HG02870 (cell line): ENCODE measurements around the gene PGF.

ENCODE experiments used
- ATAC-seq: cut with Tn5 transposase; IDR thresholded peaks from one replicate; pipeline ENCODE4 v1.9.1; 2021; ENCODE audit warnings: mild to moderate bottlenecking, moderate library complexity; ENCODE audit not compliant: unreplicated experiment

The PGF gene

DNA sequence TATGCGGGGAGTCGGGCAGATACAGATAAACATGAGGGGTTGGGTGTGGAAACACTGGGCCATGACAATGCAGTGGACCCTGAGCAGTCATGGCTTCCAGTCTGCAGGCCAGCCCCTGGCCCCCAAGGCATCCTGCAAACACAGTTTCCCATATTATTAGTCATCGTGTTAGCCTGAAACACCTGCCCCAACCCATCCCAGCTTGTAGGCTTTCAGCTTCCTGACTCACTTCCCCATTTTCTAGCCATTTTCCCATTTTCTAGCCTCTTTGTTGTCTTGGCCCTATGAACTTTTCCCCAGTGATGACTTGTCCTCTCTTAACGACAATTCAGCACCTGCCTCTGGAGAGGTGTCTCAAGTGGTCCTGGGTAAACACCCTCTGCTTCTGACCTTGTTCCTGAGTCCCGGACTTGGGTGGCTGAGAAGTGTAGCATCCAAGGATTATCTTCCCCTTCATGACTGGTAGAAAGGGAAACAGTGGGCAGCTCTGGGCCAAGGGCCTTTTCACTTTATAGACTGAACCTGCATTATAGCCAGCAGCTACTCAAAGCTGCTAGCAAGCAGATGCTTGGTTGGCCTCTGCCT lies 4.3 kb upstream of the PGF start:
- ATAC-seq = no peak

DNA sequence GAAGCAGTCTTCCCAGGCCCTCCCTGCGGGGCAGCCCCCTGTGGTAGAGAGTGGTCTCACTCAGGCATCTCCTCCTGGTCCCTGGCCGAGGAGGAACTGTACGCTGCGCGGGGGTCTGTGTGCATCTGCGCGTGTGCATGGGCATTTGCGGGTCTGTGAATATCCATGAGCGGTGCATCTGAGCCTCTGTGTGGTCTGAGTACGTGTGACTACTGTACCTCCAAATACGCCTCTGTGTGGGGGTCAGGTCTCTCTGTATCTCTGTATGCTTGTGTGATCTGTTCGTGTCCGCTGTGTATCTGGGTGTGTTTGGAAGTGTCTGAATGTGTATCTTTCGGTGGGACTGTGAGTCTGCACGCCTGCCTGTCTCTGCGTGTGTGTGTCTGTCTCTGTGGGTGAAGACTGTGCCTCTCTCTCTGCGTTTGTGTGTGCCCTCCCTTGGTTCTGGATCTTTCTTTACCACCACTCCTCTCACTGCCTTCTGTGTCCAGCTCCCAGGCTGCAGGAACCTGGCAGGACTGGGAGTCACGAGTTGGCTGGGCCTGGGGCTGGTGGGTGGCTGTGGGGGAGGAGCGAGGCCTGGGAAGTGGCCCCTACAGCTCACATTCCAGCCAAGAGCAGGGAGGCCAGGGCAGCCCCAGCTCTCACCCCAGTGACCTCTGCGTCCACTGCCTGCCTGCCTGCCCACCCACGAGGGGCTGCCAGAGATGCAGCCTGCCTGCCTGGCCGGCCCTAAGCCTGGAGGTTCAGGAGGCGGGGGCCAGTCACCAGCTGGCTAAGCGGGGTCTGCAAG lies 1.1 kb upstream of the PGF start:
- ATAC-seq = no peak

- ATAC-seq = no peak
Measured at GRCh38 chr14:74956027-74956279, 556 bp upstream of the PGF start.

DNA sequence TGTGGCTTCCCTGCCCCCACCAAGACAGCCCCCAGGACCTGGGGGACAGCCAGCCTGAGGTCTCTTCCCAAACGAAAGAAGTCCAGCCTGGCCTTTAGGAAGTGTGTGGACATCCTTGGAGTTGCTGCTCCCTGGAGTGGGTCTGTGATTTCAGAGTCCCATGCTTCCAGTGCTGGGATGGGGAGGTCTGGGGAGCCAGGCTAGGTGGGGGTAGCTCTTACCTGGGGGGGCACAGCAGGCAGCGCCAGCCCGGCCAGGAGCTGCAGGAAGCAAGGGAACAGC lies 509 bp downstream of the PGF start:
- ATAC-seq = no peak

DNA sequence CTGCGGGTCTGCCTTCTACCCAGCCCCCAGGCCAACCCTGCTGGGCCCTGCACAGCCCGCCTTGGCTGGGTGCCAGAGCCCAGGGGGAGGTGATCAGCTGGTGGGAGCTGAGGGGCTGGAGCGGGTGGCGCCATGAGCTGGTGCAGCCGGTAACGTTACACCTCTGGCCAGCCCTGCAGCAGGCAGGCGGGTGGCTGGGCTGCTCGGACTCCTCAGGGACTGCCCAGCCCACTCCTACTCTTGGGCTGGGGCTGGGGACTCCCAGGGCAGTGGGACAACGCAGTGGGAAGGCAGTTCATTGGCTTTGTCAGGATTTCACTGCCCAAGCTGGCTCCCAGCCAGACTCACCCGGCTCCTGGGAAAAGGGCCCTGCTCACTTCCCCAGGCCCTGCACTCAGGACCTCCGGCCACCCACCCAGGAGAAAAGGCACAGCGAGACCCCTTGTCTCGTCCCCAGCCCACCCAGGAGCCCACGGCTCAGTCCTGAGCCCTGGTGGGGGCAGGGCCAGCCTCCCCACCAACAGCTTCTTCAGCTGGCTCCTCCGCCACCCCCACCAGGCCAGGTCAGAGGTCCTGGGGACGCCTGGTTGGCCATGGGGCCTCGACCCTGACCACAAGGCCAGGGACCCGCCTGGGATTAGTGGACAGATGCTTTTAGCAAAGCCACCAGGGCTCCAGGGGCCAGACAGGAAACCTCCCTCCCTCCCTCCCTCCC lies 1.0 kb downstream of the PGF start:
- ATAC-seq = no peak

- ATAC-seq = no peak
Measured at GRCh38 chr14:74953686-74954085, 1.7 kb downstream of the PGF start.

DNA sequence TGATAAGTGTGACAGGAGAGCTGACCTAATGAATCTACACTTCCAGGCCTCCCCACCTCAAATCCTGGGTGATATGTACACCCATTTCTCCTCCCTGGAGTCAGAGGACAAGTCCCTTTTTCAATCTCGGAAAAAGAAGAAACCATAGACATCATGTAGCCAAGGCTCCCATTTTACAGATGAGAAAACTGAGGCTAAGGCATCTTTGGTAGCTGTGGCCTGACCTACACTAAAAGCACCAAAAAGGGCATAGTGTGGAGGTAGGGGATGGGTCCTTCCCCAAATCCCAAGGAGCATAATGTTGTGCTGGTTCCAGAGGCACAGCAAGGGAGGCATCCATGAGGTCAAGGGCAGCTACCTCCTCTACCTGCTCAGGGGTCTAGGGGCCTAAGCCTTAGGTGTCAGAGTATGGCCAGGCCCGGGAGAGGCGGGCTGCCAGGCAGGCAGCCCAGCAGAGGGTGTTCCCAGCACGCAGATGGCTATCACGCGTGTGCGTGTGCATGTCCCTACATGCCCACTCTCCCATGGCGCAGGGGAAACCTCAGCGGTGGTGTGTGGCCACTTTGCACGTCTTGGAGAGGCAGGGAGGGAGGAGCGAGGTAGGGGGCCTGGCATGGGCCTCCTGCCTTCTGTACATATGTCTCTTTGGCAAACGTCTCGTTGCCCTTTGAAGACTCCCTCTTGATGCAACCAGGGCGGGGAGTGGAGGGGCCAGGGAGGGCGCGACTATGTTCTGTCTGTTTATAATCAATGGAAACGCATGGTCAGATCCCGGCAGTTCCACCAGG lies 2.5 kb downstream of the PGF start:
- no peak for ATAC-seq

GRCh38 chr14:74952180-74952665 lies 3.2 kb downstream of the PGF start:
- no peak for ATAC-seq

DNA sequence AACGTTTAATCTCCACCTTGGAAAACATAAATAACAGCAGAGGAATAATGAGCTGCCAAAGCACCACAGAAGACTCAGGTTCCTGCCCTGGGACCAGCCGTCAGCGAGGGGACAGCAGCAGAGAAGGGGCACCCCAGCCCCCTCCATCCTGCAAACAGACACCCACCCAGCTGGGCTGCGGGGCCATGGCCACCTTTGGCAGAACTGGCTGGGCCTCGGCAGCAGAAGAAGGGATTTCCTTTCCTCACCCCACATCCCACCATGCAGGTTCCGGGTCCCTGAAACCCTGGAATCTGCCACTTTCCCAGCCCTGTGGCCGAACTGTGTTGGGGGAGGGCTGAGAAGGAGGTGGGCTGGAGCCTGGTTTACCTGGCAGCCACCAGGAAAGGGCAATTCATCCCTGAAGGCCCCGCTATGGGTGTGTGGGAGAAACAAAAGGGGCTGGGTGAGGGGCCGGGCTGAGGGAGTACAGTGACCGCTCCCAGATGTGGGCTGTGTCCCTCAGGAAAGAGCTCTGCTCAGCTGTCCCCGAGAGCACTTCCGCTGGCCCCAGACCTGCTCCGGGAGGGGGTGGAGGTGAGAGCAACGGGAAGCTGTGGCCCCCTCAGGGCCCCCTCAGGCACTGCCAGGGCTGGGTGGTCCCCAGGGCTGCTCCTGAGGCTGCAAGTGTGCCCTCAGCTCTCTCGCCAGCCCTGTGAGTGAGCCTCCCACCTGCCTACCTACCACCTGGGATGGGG lies 3.8 kb downstream of the PGF start:
- no peak for ATAC-seq

GRCh38 chr14:74950795-74951442 lies 4.5 kb downstream of the PGF start:
- no peak for ATAC-seq

DNA sequence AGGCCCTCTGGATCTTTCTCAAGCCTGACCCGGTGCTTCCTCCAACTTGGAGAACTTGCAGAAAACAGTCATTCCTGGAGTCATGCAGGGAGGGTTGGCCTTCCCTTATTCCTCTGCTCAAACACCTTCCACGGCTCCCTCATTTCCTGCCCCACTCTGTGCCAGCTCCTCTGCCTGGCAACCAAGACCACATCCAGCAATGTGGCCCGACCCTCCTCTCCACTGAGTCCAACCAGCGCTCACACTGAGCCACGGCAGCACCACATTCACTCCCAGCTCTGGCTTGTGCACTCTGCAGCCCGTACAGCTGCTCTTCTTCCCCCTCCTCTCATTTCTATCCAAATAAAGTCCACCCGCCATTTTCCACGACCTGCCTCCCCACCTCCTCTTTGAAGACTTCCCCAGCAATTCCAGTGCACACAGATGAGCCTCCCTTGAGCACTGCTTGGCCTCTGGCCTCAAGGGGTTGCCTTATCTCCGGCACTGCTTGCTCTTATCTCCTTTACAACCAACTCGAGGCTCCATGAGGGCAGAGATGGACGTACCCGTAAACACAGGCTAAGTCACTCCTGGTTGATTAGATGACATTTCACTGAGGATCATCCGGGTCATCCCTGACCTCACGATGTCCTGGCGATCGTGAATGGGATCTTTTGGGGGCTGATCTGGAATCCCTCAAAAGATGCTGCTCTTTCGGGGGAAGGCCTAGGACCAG lies 5.4 kb downstream of the PGF start:
- no peak for ATAC-seq

- ATAC-seq = no peak
Measured at GRCh38 chr14:74949191-74949601, 6.2 kb downstream of the PGF start.

- no peak for ATAC-seq
Measured at GRCh38 chr14:74948228-74949175, 6.9 kb downstream of the PGF start.

DNA sequence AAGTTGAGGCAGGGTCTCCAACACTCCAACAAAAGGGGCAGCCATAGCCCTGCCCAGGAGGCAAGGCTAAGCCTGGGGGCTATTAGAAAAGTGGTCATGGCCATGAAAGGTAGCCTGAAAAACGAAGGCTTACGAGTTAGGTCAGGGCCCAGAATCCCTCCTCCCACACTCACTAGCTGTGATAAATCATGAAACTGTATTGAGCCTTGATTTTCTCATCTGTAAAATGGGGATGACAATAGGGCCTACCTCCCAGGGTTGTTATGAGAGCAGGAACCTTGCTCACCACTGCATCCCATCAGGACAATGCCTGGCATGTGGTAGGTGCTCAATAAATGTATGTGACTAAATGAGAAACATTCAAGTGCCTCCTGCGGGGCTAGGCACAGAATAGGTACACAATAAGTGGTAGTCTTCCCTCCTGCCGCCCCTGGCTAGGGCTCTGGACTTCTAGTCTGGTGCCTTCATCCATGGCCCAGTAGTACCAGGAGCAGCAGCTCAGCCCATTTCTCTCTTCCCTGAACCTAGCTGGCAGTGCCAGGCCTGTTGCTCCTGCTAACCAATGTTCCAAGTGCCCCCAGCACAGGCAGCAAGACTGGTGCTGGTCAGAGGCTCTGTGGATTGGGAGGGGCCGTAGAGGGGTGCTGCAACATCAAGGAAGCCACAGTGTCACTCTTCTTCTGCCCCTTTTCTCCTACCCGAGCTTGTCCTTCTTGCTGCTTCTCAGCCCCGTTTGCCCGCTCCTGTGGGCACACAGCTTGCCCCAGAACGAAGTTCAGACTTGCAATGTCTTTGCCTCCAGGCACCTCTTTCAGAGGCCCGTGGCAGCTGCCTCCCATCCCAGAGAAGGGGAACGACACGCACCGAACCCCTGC lies 7.8 kb downstream of the PGF start:
- ATAC-seq = no peak

DNA sequence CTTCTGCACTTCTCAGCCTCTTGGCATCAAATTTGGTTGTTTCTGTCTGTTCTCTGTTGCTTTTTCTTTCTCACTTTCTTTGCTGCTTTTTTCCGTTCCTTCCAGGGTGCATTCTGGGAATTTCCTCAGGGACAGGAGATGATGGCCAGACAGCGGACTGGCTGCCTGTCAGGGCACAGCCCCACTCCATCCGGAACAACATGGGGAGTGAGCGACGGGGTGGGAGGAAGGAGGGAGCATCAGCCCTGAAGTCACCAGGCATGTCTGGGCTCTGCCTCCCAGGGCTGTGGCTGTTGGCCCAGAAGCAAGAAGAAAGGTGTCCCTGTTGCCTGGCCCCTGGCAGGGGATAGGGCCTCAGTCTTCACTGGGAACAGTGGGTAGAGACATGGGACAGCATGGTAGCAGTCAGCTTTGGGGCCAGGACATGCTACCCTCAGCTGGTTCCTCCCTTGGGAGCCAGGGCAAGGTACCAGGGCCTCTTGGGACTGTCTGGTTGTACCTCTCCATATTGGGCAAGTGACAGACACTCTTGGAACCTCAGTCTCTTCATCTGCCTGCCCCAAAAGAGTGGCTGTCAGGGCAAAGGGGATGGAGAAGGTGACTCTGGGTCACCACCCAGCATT lies 8.6 kb downstream of the PGF start:
- ATAC-seq = no peak

DNA sequence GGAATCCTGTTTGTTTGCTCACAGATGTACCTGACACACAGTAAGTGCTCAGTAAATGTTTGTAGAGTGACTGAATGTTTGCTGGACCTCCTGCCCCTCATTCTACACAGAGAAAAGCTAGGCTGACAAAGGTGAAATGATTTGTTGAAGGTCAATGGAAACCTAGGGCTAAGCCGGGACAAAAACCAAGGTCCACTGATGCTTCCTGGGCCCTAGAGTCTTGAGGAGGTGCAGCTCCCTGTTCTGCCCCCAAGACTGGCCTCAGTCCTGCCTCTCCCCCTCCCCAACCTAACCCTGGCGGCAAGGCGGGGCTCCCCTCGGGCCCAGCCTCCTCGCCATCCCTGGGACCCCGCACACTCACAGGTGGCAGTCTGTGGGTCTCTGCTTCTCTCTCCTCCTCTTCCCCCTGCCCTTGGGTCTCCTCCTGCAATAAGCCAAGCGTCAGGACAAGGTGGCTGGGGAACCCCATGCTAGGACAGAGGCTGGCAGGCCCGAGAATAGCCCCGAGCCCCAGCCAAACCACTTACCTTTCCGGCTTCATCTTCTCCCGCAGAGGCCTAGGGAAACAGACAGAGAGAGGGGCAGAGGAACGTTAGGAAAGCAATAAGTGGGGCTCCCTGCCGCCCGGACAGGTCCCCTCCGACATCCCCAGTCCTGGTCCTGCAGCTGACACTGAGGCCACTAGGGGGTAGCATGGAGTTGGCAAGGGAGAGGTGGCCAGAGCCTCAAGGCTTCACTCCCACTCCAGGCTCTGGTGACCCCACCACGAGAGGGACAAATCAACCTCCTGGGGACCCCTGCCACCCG lies 9.3 kb downstream of the PGF start:
- ATAC-seq = no peak
